HG03575 (cell line): ENCODE results near the gene PIK3R1.

ENCODE experiments used
- ATAC-seq: cut with Tn5 transposase; IDR thresholded peaks from one replicate; pipeline ENCODE4 v1.9.1; 2021; ENCODE audit not compliant: unreplicated experiment, insufficient number of reproducible peaks, low FRiP score; ENCODE audit errors: extremely low read depth

PIK3R1 gene

GRCh38 chr5:68304421-68305052 is 89.0 kb downstream of the PIK3R1 start:
- no peak for ATAC-seq

- no peak for ATAC-seq
These were observed 89.8 kb downstream of the PIK3R1 start for GRCh38 chr5:68305223-68305870.

GRCh38 chr5:68306361-68307014 is 90.9 kb downstream of the PIK3R1 start:
- ATAC-seq, result no peak

DNA sequence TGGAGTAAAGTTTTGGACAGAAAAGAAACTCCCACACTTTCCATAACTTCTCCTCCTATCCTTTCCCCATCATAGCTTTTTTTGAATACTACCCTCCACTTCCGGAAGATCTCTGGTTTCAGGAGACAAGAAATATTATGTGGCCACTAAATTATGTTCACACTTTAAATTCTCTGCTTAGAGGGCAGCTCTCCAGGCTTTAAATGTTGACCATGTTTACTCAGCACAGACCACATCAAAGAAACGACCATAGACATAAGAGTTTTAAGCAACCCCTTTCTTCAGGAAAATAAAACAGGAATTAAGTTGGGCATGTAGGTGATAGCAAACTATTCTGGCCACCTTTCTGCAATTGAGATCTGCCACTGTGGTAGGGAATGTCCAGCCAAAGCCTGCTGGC is 97.8 kb downstream of the PIK3R1 start:
- ATAC-seq, result no peak

DNA sequence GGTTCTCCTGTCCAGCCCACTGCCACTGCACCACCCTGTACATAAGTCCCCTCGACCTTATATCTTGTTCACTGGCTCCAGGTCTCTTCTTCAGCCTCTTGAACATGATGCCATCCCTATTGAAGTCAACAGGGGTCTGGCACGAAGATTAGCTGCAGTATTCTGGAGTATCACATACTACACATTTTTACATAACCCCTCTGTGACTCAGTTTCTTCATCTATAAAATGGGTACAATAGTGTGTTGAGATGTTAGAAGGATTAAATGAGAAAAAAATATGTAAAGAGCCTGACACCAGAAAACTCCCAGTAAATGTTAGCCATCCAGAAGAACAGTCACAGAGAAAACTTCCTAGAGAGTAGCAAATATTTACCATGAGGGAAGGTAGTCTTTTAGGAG is 98.9 kb downstream of the PIK3R1 start:
- ATAC-seq, result no peak

GRCh38 chr5:68315679-68316271 is 100.2 kb downstream of the PIK3R1 start:
- ATAC-seq, result no peak

DNA sequence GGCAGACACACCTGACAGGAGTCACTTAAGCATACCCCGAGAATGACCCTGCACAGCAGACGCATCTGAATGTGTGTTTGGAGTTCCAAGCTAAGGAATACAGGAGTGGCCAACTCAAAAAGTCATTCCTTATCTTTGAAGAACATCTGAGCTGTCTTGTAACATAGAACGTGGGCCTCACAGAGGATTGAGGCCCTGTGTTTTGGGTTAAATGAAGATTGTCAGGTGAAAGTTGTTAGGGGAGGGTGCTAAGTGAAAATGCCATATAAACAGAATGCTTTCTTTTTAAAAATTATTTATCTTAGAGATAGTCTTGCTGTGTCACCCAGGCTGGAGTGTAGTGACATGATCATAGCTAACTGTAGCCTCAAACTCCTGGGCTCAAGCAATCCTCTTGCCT is 100.9 kb downstream of the PIK3R1 start:
- ATAC-seq, result no peak

GRCh38 chr5:68317646-68318045 is 102.1 kb downstream of the PIK3R1 start:
- no peak for ATAC-seq

DNA sequence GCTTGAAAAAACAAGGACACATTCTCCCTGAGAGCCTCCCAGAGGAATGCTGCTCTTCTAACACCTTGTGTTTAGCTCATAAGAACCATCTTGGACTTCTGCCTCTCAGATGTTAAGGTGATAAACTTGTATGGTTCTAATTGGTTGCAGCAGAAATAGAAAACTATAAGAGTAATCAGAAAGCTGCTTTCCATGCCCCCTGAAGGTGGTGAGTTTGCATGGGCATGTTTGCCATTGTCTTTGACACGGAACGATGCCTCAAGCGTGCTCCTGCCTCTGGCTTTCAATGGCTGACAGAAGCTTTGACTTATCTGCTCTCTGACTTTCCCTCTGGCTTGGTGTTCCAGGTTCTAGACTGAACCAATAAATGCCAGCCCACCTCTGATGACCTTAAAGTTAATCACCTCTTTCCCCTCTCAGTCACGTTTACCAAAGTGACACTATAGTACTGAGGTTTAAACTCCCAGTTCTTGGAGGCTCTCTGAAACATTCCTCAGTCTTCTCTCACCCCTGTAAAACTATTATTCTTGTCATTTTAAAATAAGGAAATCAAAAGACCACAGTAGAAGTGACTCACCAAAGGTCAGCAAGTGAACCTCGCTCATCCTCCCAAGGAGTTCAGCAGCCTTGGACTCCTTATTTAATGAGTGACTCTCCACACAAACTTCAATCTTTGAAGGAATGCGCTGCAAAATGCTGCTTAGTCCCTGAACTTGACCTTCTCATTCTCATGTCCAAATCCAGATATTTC is 103.6 kb downstream of the PIK3R1 start:
- no peak for ATAC-seq

- ATAC-seq, result no peak
These were observed 104.3 kb downstream of the PIK3R1 start for GRCh38 chr5:68319706-68320412.

GRCh38 chr5:68320413-68320986 is 104.9 kb downstream of the PIK3R1 start:
- ATAC-seq, result no peak

- no peak for ATAC-seq
These were observed 109.6 kb downstream of the PIK3R1 start for GRCh38 chr5:68325065-68325580.

GRCh38 chr5:68329554-68330255 is 114.1 kb downstream of the PIK3R1 start:
- ATAC-seq, result no peak

DNA sequence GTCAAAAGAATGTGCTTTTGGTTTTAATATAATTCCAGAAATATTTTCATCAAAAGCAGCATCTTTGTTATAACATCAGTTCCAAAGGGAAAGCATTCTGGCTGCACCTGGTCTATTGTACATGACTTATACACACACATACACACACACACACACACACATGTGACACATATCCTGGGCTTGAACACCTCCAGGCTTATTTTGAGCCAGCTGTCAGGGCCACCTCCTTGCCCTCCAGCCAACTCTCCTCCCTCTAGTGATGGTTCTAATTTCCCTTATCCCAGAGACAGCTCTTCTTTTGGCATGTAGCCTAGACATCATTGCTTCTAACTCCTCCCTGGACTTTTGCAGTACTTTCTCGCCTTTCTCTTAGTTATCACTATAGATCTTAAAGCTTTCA is 115.0 kb downstream of the PIK3R1 start:
- no peak for ATAC-seq

- no peak for ATAC-seq
These were observed 115.9 kb downstream of the PIK3R1 start for GRCh38 chr5:68331192-68332079.

GRCh38 chr5:68332080-68332451 is 116.5 kb downstream of the PIK3R1 start:
- ATAC-seq, result no peak

DNA sequence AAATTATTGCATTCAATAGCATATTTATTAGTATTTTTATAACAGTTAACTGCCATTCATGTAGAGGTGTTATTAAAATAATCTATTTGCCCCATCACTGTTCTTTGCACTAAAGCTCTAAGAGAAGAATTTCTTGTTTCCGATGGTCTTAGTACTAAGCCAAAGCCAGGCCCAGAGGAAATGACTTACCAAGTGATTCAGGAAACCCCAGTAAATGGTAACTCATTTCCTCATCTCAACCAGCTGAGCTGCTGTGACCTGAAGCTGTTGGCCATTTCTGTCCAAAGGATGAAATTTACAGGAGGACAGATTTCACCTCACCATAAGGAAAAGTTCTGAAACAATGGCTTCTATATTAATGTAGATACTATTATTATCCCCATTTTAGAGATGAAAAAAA is 117.0 kb downstream of the PIK3R1 start:
- ATAC-seq, result no peak
